GM12891 (cell line): Measurements from ENCODE around the gene PTPRU.

Source experiments
- PAX5 ChIP-seq: IDR thresholded peaks from 2 replicates; pipeline ENCODE4 v1.6.1; 2011; ENCODE audit warnings: low read length, moderate library complexity, mild to moderate bottlenecking; ENCODE audit not compliant: insufficient read depth, severe bottlenecking
- POLR2A ChIP-seq: IDR thresholded peaks from 2 replicates; pipeline ENCODE4 v1.6.1; 2011; ENCODE audit warnings: low read depth, low read length, control low read depth
- POLR2AphosphoS5 ChIP-seq: IDR thresholded peaks from 2 replicates; pipeline ENCODE4 v1.6.1; 2011; ENCODE audit warnings: low read depth, low read length, control low read depth
- POU2F2 ChIP-seq: IDR thresholded peaks from 2 replicates; pipeline ENCODE4 v1.6.1; 2011; ENCODE audit warnings: low read depth, mild to moderate bottlenecking, control low read depth, low read length, moderate library complexity
- SPI1 ChIP-seq: IDR thresholded peaks from 2 replicates; pipeline ENCODE4 v1.6.1; 2011; ENCODE audit warnings: low read depth, low read length, control low read depth
- TAF1 ChIP-seq: IDR thresholded peaks from 2 replicates; pipeline ENCODE4 v1.6.1; 2011; ENCODE audit warnings: low read depth, low read length, control low read depth

DNA sequence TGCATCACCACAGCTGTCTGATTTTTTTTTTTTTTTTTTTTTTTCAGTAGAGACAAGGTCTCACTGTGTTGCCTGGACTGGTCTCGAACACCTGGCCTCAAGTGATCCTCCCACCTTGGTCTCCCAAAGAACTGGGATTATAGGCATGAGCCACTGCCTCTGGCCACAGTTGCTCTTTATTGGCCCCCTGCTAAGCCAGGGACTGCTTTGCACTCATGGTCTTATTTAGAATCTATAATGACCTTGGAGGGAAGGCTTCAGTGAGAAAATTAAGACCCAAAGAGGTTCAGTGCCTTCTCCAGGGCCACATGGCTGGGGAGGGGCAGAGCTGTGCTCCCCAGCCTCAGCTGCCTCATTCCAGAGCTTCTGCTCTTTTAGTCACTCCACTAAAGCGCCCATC, 84.9 kb downstream of the PTPRU start:
- TF ChIP-seq POLR2A (no peak), POLR2AphosphoS5 (no peak), PAX5 (no peak), SPI1 (no peak), POU2F2 (no peak), TAF1 (no peak)
